LNCaP clone FGC (cell line): Measurements from ENCODE around the gene UGT1A3.
"Not testable (repeated sequence)": the region's sequence is repeated elsewhere in the genome, so short reads cannot be mapped to it uniquely, and the experiment has no call there.

Source experiments
- DNase-seq: peaks from one replicate; pipeline ENCODE4 v3.0.0-alpha.2; 2011; ENCODE audit warnings: low read depth
- H3K4me3 ChIP-seq: 2 replicates; pipeline ENCODE4 v1.5.1; 2011; ENCODE audit warnings: mild to moderate bottlenecking, low read depth, low read length, control low read depth
- TF ChIP-seq, protein P1 (sequence below): IDR thresholded peaks from 2 replicates; pipeline ENCODE4 v1.5.1; 2012; ENCODE audit warnings: mild to moderate bottlenecking; ENCODE audit not compliant: control insufficient read depth, insufficient read depth; ENCODE audit errors: extremely low read depth

The UGT1A3 gene

DNA sequence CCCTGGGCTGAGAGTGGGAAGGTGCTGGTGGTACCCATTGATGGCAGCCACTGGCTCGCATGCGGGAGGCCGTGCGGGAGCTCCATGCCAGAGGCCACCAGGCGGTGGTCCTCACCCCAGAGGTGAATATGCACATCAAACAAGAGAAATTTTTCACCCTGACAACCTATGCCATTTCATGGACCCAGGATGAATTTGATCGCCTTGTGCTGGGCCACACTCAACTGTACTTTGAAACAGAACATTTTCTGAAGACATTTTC is 18.4 kb downstream of the UGT1A3 start:
- no peak for DNase-seq
- TF ChIP-seq, protein P1, sequence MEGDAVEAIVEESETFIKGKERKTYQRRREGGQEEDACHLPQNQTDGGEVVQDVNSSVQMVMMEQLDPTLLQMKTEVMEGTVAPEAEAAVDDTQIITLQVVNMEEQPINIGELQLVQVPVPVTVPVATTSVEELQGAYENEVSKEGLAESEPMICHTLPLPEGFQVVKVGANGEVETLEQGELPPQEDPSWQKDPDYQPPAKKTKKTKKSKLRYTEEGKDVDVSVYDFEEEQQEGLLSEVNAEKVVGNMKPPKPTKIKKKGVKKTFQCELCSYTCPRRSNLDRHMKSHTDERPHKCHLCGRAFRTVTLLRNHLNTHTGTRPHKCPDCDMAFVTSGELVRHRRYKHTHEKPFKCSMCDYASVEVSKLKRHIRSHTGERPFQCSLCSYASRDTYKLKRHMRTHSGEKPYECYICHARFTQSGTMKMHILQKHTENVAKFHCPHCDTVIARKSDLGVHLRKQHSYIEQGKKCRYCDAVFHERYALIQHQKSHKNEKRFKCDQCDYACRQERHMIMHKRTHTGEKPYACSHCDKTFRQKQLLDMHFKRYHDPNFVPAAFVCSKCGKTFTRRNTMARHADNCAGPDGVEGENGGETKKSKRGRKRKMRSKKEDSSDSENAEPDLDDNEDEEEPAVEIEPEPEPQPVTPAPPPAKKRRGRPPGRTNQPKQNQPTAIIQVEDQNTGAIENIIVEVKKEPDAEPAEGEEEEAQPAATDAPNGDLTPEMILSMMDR = no peak
- H3K4me3 ChIP-seq = no peak overlapping the region

DNA sequence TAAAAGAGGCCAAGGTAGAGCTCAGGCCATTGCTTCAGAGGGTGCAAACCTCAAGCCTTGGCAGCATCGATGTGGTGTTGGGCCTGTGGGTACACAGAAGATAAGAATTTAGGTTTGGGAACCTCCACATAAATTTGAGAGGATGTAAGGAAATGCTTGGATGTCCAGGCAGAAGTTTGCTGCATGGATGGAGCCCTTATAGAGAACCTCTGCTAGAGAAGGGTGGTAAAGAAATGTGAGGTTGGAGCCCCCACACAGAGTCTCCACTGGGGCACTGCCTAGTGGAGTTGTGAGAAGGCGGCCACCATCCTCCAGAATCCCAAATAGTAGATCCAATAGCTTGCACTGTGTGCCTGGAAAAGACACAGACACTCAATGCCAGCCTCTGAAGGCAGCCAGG is 21.8 kb downstream of the UGT1A3 start:
- H3K4me3 ChIP-seq = not testable (repeated sequence)

DNA sequence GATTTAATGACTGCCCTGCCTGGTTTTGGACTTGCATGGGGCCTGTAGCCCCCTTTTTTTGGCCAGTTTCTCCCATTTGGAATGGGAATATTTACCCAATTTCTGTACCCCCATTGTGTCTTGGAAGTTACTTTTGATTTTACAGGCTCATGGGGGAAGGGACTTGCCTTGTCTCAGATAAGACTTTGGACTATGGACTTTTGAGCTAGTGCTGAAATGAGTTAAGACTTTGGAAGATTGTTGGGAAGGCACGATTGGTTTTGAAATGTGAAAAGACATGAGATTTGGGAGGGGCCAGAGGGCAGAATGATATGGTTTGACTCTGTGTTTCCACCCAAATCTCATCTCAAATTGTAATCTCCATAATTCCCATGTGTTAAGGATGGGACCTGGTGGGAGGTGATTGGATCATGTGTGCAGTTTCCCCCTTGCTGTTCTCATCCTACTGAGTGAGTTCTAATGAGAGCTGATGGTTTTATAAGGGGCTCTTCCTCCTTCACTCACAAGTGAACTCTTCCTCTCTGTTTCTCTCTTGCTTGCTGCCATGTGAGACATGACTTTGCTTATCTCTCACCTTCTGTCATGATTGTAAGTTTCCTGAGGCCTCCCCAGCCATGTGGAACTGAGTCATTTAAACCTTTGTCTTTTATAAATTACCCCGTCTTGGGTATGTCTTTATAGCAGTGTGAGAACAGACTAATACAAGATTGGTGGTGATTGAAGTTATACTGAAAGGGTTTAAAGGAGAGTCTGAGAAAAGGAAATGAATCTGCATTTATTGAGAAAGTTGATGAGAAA is 22.6 kb downstream of the UGT1A3 start:
- not testable (repeated sequence) for H3K4me3 ChIP-seq, DNase-seq

More for the DNA sequence above, 21.8 kb downstream of the UGT1A3 start:
- DNase-seq = not testable (repeated sequence)

DNA sequence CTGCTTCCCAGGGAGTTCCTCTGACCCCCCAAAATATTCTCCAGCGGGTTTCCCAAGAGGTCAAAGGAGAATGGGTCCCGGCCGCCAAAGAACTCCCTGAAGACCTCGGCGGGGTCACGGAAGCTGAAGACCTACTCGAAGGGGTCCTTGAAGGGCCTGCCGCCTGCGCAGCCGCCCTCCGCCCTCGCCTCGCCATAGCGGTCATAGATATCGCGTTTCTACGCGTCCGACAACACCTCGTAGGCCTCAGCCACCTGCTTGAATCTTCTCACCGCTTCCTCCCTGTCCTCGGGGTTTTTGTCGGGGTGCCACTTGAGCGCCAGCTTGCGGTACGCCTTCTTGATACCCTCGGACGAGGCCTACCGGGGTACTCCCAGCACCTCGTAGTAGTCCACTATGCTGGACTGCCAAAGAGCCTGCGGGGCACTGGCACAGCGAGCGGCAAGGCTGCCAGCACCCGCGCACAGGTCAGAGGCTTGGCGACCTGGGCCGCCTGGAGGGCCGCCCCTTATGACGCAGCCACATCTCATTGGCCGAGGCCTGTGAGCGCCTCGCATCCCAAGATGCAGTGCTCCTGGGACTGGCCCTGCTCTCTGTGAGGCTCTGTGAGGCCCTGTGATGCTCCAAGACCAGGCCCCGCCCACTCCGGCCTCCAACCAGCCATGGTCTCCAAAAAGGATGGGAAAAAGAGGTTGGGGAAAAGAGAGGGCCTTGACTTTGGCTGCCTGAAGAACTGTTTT is 26.2 kb downstream of the UGT1A3 start:
- no peak for DNase-seq
- no peak overlapping the region for H3K4me3 ChIP-seq
- TF ChIP-seq, protein P1 = no peak

DNA sequence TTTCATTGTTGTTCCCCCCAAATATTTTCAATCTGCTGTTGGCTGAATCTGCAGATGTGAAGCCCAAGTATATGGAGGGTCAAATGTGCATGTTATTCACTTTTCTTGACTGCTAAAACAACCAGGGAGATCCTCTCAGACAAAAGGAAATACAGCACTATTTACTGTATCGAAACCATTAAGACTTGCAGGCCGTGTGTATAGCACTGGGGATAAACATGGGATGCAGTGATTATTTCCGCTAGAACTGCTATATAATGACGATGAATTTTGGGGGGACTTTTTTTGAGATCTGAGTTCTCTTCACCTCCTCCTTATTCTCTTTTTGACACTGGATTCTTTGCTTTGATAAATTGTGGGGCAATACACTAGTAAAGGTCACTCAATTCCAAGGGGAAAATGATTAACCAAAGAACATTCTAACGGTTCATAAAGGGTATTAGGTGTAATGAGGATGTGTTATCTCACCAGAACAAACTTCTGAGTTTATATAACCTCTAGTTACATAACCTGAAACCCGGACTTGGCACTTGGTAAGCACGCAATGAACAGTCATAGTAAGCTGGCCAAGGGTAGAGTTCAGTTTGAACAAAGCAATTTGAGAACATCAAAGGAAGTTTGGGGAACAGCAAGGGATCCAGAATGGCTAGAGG is 27.7 kb downstream of the UGT1A3 start:
- no peak for DNase-seq

DNA sequence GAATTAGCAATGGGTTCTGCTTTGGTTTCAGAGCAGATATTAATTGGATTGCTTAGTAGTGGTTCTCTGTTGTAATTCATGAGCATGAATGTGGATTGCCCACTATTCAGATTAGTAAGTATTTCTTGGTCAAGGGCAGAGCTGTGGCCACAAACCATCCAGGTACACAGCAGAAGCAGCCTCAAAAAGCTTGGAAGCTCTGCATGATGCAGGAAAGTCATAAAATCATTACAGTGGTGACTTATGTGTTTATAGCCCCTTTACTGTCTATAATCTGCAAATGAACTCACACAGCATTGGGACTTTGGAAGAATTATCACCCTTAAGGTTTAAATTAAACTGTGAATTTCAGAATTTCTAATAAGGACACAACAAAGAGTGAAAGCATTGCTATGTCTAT is 29.3 kb downstream of the UGT1A3 start:
- no peak for DNase-seq
- no peak overlapping the region for H3K4me3 ChIP-seq
- TF ChIP-seq, protein P1 = no peak

More for the DNA sequence above, 27.7 kb downstream of the UGT1A3 start:
- H3K4me3 ChIP-seq = no peak overlapping the region
- TF ChIP-seq, protein P1 = no peak

DNA sequence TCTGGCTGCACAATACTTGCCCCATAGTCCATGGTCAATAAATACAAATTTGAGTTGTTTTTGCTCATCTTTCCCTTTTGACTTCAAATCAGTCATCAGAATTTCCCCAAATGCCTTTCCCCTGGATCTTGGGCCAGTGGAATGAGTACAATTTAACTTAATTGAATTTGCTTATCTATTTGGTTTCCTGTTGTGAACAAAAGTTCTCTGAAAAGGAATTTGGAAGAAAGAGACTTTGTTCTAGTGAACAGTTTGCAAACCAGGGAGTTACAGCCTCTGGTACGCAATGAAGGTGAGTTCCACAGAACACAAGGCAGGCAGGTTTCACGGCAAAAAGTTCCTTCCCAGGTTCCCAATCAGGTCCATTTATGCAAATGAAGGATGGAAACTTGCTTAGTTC is 30.0 kb downstream of the UGT1A3 start:
- H3K4me3 ChIP-seq = no peak overlapping the region
- TF ChIP-seq, protein P1 = no peak
- no peak for DNase-seq
